ENCODE results near the gene TUBGCP2. TPM values are rescaled to one million over a fixed set of nuclear protein-coding genes. Genes with fewer than 3 reads are reported as not detected.

The TUBGCP2 gene
- total and polyA plus RNA-seq, 2 of the 13 experiments (the other 11 are each of a cell fraction or from before 2014, with no cell fraction given) = 21.3 to 34.5 TPM

- no peak for TF ChIP-seq ZNF318 (CRISPR knock-in tag; IDR thresholded peaks at IDR 0.05)
- TF ChIP-seq MAZ (IDR thresholded peaks at IDR 0.05; ENCODE audit: borderline replicate concordance, low read depth, low read length) = no peak
- TF ChIP-seq MAZ (CRISPR knock-in tag; IDR thresholded peaks at IDR 0.05; ENCODE audit: low read depth) = no peak
These were observed 20.0 kb upstream of the TUBGCP2 start (continued) for GRCh38 chr10:133328358-133329343.
